GM23248 (cell line): ENCODE results near the gene PTDSS2. TPM values are rescaled to one million over a fixed set of nuclear protein-coding genes. Genes with fewer than 3 reads are reported as not detected.

Source experiments
- DNase-seq: peaks from one replicate; pipeline ENCODE4 v3.0.0-alpha.2; 2015
- H2AFZ ChIP-seq: fragments of 200-600 bp; sonication (generic); 2 replicates; pipeline ENCODE4 v1.6.1; 2016; ENCODE audit warnings: antibody characterized with exemption
- H3F3A ChIP-seq: fragments of 200-600 bp; sonication (generic); 2 replicates; pipeline ENCODE4 v1.6.1; 2016; ENCODE audit warnings: mild to moderate bottlenecking, antibody characterized with exemption, mixed run types; ENCODE audit not compliant: insufficient read depth
- H3K27ac ChIP-seq: fragments of 200-600 bp; sonication (generic); 2 replicates; pipeline ENCODE4 v1.5.1; 2016; ENCODE audit warnings: mild to moderate bottlenecking
- H3K27me3 ChIP-seq: fragments of 200-600 bp; sonication (generic); replicated peaks from 2 replicates; pipeline ENCODE4 v1.6.1; 2016; ENCODE audit warnings: mild to moderate bottlenecking; ENCODE audit not compliant: insufficient read depth
- H3K36me3 ChIP-seq: fragments of 200-600 bp; sonication (generic); 2 replicates; pipeline ENCODE4 v1.6.1; 2016; ENCODE audit warnings: low read depth, mild to moderate bottlenecking
- H3K4me1 ChIP-seq: fragments of 200-600 bp; sonication (generic); 2 replicates; pipeline ENCODE4 v1.6.1; 2016; ENCODE audit warnings: mild to moderate bottlenecking; ENCODE audit not compliant: insufficient read depth
- H3K4me2 ChIP-seq: fragments of 200-600 bp; sonication (generic); one replicate; pipeline ENCODE4 v1.6.1; 2016; ENCODE audit warnings: mild to moderate bottlenecking; ENCODE audit not compliant: unreplicated experiment
- H3K4me3 ChIP-seq: fragments of 200-600 bp; sonication (generic); 2 replicates; pipeline ENCODE4 v1.5.1; 2016; ENCODE audit warnings: mild to moderate bottlenecking
- H3K79me2 ChIP-seq: fragments of 200-600 bp; sonication (generic); 2 replicates; pipeline ENCODE4 v1.6.1; 2016; ENCODE audit warnings: mild to moderate bottlenecking; ENCODE audit not compliant: insufficient read depth
- H3K9ac ChIP-seq: fragments of 200-600 bp; sonication (generic); 2 replicates; pipeline ENCODE4 v1.6.1; 2016; ENCODE audit warnings: mild to moderate bottlenecking
- H3K9me2 ChIP-seq: fragments of 200-600 bp; sonication (generic); 2 replicates; pipeline ENCODE4 v1.6.1; 2016; ENCODE audit warnings: mixed run types, mild to moderate bottlenecking, moderate library complexity; ENCODE audit not compliant: insufficient read depth
- H3K9me3 ChIP-seq: fragments of 200-600 bp; sonication (generic); one replicate; pipeline ENCODE4 v1.6.1; 2017; ENCODE audit warnings: low read depth
- H4K20me1 ChIP-seq: fragments of 200-600 bp; sonication (generic); 2 replicates; pipeline ENCODE4 v1.6.0; 2016; ENCODE audit not compliant: insufficient read depth
- EZH2 ChIP-seq: fragments of 200-600 bp; sonication (generic); IDR thresholded peaks from 2 replicates; pipeline ENCODE4 v1.6.1; 2018; ENCODE audit warnings: antibody characterized with exemption, mild to moderate bottlenecking; ENCODE audit not compliant: insufficient read depth, poor library complexity, severe bottlenecking
- EZH2phosphoT487 ChIP-seq: fragments of 200-600 bp; sonication (generic); IDR thresholded peaks from 2 replicates; pipeline ENCODE4 v1.6.1; 2018; ENCODE audit warnings: antibody characterized with exemption, moderate library complexity, mild to moderate bottlenecking, low read depth; ENCODE audit not compliant: insufficient read depth
- WGBS, 2 experiments: methylation state at CpG; one replicate each; pipeline ENCODE4 v1.1.6; 2015 to 2017; ENCODE audit warnings: low lambda C conversion rate in 2 of 2, low coverage in 1 of 2; ENCODE audit errors: missing lambda C conversion rate in 2 of 2; 5-methylcytosine and 5-hydroxymethylcytosine counted together
- in situ Hi-C: fragments of 300-500 bp; cut with MboI; formaldehyde crosslinking; loops from 2 replicates; pipeline ENCODE4 v1.15.0; 2020
- polyA plus RNA-seq: library from polyadenylated mRNA; unstranded; fragments of >200 nt; fragmentation: Nextera tagmentation; extraction: Ambion mirVana; gene quantifications from 2 replicates; pipeline ENCODE4 v1.2.1, GENCODE V29; 2016
- total RNA-seq: library from RNA; depleted of rRNA; stranded (reverse); fragments of >200 nt; shearing (Covaris generic); gene quantifications from 2 replicates; pipeline ENCODE4 v1.2.3, GENCODE V29; 2014

The PTDSS2 gene
- total and polyA plus RNA-seq, 2 experiments from 2014 or later: 22.2 to 44.1 TPM

DNA sequence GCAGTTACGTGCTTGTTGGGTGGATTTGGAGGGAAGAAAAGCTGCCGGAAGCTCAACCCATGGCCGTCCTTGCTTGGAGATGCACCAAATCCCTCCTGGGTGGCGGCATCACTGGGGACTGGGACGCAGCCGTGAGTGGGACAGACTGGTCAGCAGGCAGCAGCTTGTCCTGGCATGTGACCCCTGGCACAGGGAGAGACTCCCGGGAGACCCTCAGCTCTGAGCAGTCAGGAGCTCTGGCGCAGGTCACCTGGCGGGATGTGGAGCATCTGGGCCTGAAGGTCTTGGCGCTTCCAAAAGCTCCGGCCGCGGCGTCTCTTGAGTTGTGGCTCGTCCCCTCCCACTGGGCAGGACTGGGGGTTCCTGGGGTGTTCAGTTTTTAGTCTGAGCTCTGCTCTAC, 26.3 kb downstream of the PTDSS2 start:
- no peaks in the 10 kb centered on the region for H3K9me2 ChIP-seq
- no peak for DNase-seq
- no peak overlapping the region for H3K4me3 ChIP-seq
- no peaks in the 10 kb centered on the region for H3K9me3 ChIP-seq
- no peak overlapping the region for H2AFZ ChIP-seq
- in situ Hi-C loops: no loop called here
- H3K9ac ChIP-seq: no peak overlapping the region
- no peak overlapping the region for H3K27ac ChIP-seq
- no peaks in the 10 kb centered on the region for H3F3A ChIP-seq
- H3K4me2 ChIP-seq: no peak overlapping the region
- no peaks in the 10 kb centered on the region for H3K27me3 ChIP-seq
- WGBS, 2 experiments: 96 to 97% methylated on average over 14 to 15 of the region's 15 CpGs
- H3K79me2 ChIP-seq: peaks cover 52% of the 10 kb centered on the region
- no peak for TF ChIP-seq EZH2phosphoT487
- no peak for TF ChIP-seq EZH2
- H3K4me1 ChIP-seq: no peaks in the 10 kb centered on the region
- no peaks in the 10 kb centered on the region for H3K36me3 ChIP-seq
- no peaks in the 10 kb centered on the region for H4K20me1 ChIP-seq

GRCh38 chr11:477052-477715, 27.1 kb downstream of the PTDSS2 start:
- TF ChIP-seq EZH2phosphoT487 (no peak), EZH2 (no peak)
- Histone ChIP-seq H3K9me2 (no peaks in the 10 kb centered on the region), H3K9me3 (no peaks in the 10 kb centered on the region), H3F3A (no peaks in the 10 kb centered on the region), H3K4me1 (no peaks in the 10 kb centered on the region), H3K4me3 (no peak overlapping the region), H3K79me2 (peaks cover 48% of the 10 kb centered on the region), H3K9ac (no peak overlapping the region), H3K4me2 (no peak overlapping the region), H4K20me1 (no peaks in the 10 kb centered on the region), H2AFZ (no peak overlapping the region), H3K27me3 (no peaks in the 10 kb centered on the region), H3K27ac (no peak overlapping the region), H3K36me3 (no peaks in the 10 kb centered on the region)
- WGBS, 2 experiments: 86 to 88% methylated on average over 15 to 16 of the region's 16 CpGs
- in situ Hi-C loops: no loop called here
- no peak for DNase-seq

DNA sequence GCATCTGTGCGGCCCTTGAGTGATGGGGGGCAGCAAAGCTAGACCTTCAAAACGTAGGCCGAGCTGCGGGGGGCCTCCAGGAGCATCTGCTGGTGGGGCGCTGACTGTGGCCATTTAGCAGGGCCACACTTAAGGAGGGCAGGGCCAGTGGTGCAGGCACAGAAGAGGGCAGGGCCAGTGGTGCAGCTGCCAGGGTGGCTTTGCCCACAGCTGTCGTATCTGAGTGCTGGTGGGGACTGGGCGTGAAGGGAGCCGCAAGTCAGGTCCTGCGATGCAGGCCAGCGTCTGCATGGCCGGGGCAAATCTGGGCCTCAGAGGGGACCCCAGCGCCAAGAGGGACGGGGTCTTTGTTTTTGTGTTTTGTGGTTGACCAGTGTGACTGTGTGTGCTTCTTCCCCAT, 29.2 kb downstream of the PTDSS2 start:
- no peaks in the 10 kb centered on the region for H3K36me3 ChIP-seq
- H3K9ac ChIP-seq: no peak overlapping the region
- H3K27ac ChIP-seq: no peak overlapping the region
- TF ChIP-seq EZH2phosphoT487 (no peak), EZH2 (no peak)
- H3K4me3 ChIP-seq: no peak overlapping the region
- DNase-seq: no peak
- H3F3A ChIP-seq: no peaks in the 10 kb centered on the region
- no peaks in the 10 kb centered on the region for H3K4me1 ChIP-seq
- no peak overlapping the region for H2AFZ ChIP-seq
- no peaks in the 10 kb centered on the region for H3K27me3 ChIP-seq
- no peaks in the 10 kb centered on the region for H4K20me1 ChIP-seq
- in situ Hi-C loops: no loop called here
- no peaks in the 10 kb centered on the region for H3K9me2 ChIP-seq
- no peak overlapping the region for H3K4me2 ChIP-seq
- H3K79me2 ChIP-seq: peaks cover 33% of the 10 kb centered on the region
- no peaks in the 10 kb centered on the region for H3K9me3 ChIP-seq
- 92 to 96% methylated on average over 13 of the region's 13 CpGs for WGBS, 2 experiments

GRCh38 chr11:484616-485015, 34.5 kb downstream of the PTDSS2 start:
- Histone ChIP-seq H3K9me3 (no peaks in the 10 kb centered on the region), H4K20me1 (no peaks in the 10 kb centered on the region), H3K4me2 (no peak overlapping the region), H3F3A (no peaks in the 10 kb centered on the region), H2AFZ (no peak overlapping the region), H3K9me2 (no peaks in the 10 kb centered on the region), H3K9ac (no peak overlapping the region), H3K27ac (no peak overlapping the region), H3K27me3 (no peaks in the 10 kb centered on the region), H3K79me2 (0 out of 2 replicates have a peak, but pooled peaks cover 4% of the 10 kb centered on the region), H3K4me1 (no peaks in the 10 kb centered on the region), H3K4me3 (no peak overlapping the region), H3K36me3 (no peaks in the 10 kb centered on the region)
- TF ChIP-seq EZH2phosphoT487: no peak
- TF ChIP-seq EZH2: no peak
- in situ Hi-C loops: no loop called here
- 94 to 97% methylated on average over 27 to 38 of the region's 38 CpGs for WGBS, 2 experiments
- no peak for DNase-seq

GRCh38 chr11:486189-486588, 36.1 kb downstream of the PTDSS2 start:
- H3K9me2 ChIP-seq: no peaks in the 10 kb centered on the region
- 0 out of 2 replicates have a peak, but pooled peaks cover 4% of the 10 kb centered on the region for H3K79me2 ChIP-seq
- no peaks in the 10 kb centered on the region for H3K27me3 ChIP-seq
- no peak overlapping the region for H3K4me3 ChIP-seq
- H3K9ac ChIP-seq: no peak overlapping the region
- 94 to 97% methylated on average over 19 to 23 of the region's 23 CpGs for WGBS, 2 experiments
- no peak overlapping the region for H3K4me2 ChIP-seq
- no peaks in the 10 kb centered on the region for H4K20me1 ChIP-seq
- no peak overlapping the region for H2AFZ ChIP-seq
- in situ Hi-C loops: no loop called here
- no peak overlapping the region for H3K27ac ChIP-seq
- DNase-seq: no peak
- H3K9me3 ChIP-seq: no peaks in the 10 kb centered on the region
- no peaks in the 10 kb centered on the region for H3K4me1 ChIP-seq
- no peaks in the 10 kb centered on the region for H3K36me3 ChIP-seq
- TF ChIP-seq EZH2 (no peak), EZH2phosphoT487 (no peak)
- no peaks in the 10 kb centered on the region for H3F3A ChIP-seq
